Breast epithelium (tissue), 4 donors: ENCODE measurements around the gene RPN1. TPM values are rescaled to one million over a fixed set of nuclear protein-coding genes. Genes with fewer than 3 reads are reported as not detected.
A peak's percentile ranks its signal among the peaks of the same experiment; 100 is the strongest.

ENCODE experiments used
- DNase-seq, 2 donors: peaks; one replicate each; pipeline ENCODE4 v3.0.0-alpha.2; 2019; ENCODE audit warnings: low spot score in 2 of 2
- H3K27ac ChIP-seq, 2 donors: fragments of 200-600 bp; sonication (generic) in 1 of 2; one replicate each; pipeline ENCODE4 v1.5.1; 2016 to 2019; ENCODE audit warnings: mild to moderate bottlenecking in 1 of 2
- H3K27me3 ChIP-seq, 2 donors: fragments of 200-600 bp; sonication (generic) in 1 of 2; one replicate each; pipeline versions ENCODE4 v1.5.1 to v1.6.0; 2017 to 2019; ENCODE audit warnings: control low read depth in 1 of 2, mild to moderate bottlenecking in 1 of 2
- H3K36me3 ChIP-seq: fragments of 200-600 bp; one replicate; pipeline ENCODE4 v1.5.1; 2019
- H3K4me1 ChIP-seq, 2 donors: fragments of 200-600 bp; sonication (generic); one replicate each; pipeline ENCODE4 v1.5.1; 2016 to 2019; ENCODE audit warnings: control low read depth in 1 of 2
- H3K4me3 ChIP-seq, 3 donors: fragments of 200-600 bp; sonication (generic); 1 replicate in 2 of 3; 2 replicates in 1 of 3; pipeline ENCODE4 v1.5.1; 2016 to 2019; ENCODE audit warnings: mild to moderate bottlenecking in 3 of 3, moderate library complexity in 2 of 3
- H3K9me3 ChIP-seq, 2 donors: fragments of 200-600 bp; sonication (generic) in 1 of 2; one replicate each; pipeline ENCODE4 v1.5.1; 2016 to 2019; ENCODE audit warnings: control low read depth in 1 of 2
- CTCF ChIP-seq, 3 donors: fragments of 450-650 bp; IDR thresholded peaks; one replicate each; pipeline ENCODE4 v1.5.1; 2016 to 2017; ENCODE audit warnings: antibody characterized with exemption in 3 of 3, mild to moderate bottlenecking in 3 of 3, moderate library complexity in 3 of 3
- POLR2A ChIP-seq: fragments of 450-650 bp; IDR thresholded peaks from one replicate; pipeline ENCODE4 v1.6.1; 2016; ENCODE audit warnings: antibody characterized with exemption, mild to moderate bottlenecking, moderate library complexity
- POLR2AphosphoS5 ChIP-seq, 3 donors: sonication (generic); formaldehyde crosslinking; IDR thresholded peaks; one replicate each; pipeline ENCODE4 v1.6.1; 2017; ENCODE audit warnings: antibody characterized with exemption in 3 of 3
- intact Hi-C: fragments of 100-400 bp; cut with DNase I; formaldehyde crosslinking; loops from one replicate; pipeline ENCODE4 v1.15.1; 2023; ENCODE audit warnings: low total_unique reads
- total RNA-seq, 3 donors: library from RNA; depleted of rRNA; stranded (reverse); fragments of >200 nt; gene quantifications; one replicate each; pipeline ENCODE4 v1.1.0, GENCODE V29; 2016

Gene RPN1
- total RNA-seq, 3 donors from 2014 or later: 237 to 285 (median 240) TPM

DNA sequence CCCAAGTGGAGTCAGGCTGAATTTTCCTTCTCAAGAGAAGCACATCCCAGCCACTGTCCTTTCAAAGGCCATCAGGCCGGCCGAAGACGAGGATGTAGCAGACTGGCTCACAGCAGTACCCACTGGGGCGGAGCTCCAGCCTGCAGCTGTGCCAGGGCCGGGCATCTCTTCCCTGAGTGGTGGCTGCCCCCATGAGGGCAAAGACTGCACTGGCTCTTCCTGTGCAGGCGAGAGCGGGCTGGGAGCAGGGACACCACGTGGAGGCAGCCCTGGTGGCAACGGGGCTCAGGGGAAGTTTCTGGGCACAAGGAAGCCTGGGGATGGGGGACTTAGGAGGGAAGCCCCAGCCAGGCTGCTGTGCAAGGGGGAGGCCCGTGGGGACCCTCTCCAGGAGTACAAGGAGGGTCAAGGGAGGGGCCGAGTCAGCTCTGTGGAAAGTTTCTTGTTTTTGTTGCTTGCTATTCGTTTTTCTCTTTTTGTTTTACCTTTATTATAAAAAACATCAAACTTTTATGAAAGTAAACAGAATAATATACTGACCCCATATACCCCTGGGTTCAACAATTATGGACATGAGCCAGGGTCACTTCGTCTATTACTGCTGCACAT lies 66.1 kb downstream of the RPN1 start:
- no peaks in the 10 kb centered on the region for H3K36me3 ChIP-seq
- no peak overlapping the region for H3K27ac ChIP-seq
- intact Hi-C loops: no loop called here
- H3K9me3 ChIP-seq: peaks cover 0 to 3% of the 10 kb centered on the region in 2 donors
- no peaks in the 10 kb centered on the region for H3K27me3 ChIP-seq
- no peak overlapping the region for H3K4me3 ChIP-seq
- H3K4me1 ChIP-seq: no peaks in the 10 kb centered on the region
- TF ChIP-seq POLR2AphosphoS5 (IDR thresholded peaks at IDR 0.05): peak in 1 of 3 donors; percentile 11
- no peak for TF ChIP-seq POLR2A
- TF ChIP-seq CTCF (IDR thresholded peaks at IDR 0.05): peak; percentile 14 to 73 (median 70)
- peak; percentile 60 to 73 for DNase-seq

DNA sequence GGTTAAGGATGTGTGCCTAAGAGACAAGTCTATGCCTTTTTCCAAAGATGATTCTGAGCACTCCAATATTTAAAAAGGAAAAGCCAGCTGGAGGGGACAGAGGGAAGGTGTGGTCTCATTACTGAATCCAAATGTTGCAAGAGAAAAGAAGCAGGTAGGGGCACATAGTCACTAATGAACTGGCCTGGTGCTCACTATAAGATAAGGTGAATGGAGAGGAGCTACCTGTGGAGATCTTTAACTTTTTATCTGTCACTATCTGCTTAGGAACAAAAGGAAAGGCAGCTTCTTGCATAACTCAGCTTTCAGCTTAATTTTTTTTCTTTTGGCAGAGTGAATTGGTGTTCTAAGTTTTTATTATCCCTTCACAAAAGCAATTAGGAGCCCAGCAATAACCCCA lies 69.1 kb downstream of the RPN1 start:
- Histone ChIP-seq H3K27me3 (no peaks in the 10 kb centered on the region), H3K9me3 (peaks cover 0 to 3% of the 10 kb centered on the region in 2 donors), H3K27ac (no peak overlapping the region), H3K4me3 (no peak overlapping the region), H3K36me3 (no peaks in the 10 kb centered on the region), H3K4me1 (no peaks in the 10 kb centered on the region)
- TF ChIP-seq CTCF (IDR thresholded peaks at IDR 0.05) (no peak), POLR2A (no peak), POLR2AphosphoS5 (IDR thresholded peaks at IDR 0.05) (no peak)
- no peak for DNase-seq
- intact Hi-C loops: no loop called here

DNA sequence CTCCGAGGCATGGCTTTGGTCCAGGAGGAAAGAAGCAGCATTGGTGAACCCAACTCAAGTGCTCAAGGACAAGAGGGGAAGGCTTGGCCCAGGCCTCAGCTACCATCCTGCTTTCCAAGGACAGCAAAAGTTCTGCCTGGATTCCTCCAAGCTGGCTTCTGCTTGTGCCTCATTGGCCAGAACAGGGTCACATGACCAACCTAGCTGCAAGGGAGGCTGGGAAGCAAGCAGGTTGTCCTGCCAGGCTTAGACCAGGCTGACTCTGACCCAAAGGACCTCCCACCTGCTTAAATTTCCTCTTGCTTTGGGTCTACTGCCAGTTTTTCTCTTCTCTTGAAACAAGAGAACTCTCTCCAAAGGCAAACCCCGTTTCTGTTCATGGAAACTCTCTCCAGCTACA lies 70.7 kb downstream of the RPN1 start:
- intact Hi-C loops: no loop called here
- TF ChIP-seq CTCF (IDR thresholded peaks at IDR 0.05) (no peak), POLR2AphosphoS5 (IDR thresholded peaks at IDR 0.05) (no peak), POLR2A (no peak)

GRCh38 chr3:128578346-128578745 lies 72.3 kb downstream of the RPN1 start:
- H3K4me1 ChIP-seq: no peaks in the 10 kb centered on the region
- no peaks in the 10 kb centered on the region for H3K36me3 ChIP-seq
- TF ChIP-seq POLR2AphosphoS5 (IDR thresholded peaks at IDR 0.05) (no peak), POLR2A (no peak), CTCF (IDR thresholded peaks at IDR 0.05) (no peak)
- no peaks in the 10 kb centered on the region for H3K27me3 ChIP-seq
- H3K4me3 ChIP-seq: no peak overlapping the region
- no peak overlapping the region for H3K27ac ChIP-seq
- intact Hi-C loops: no loop called here
- H3K9me3 ChIP-seq: peaks cover 0 to 3% of the 10 kb centered on the region in 2 donors
- no peak for DNase-seq

More for the DNA sequence above, 70.7 kb downstream of the RPN1 start:
- Histone ChIP-seq H3K36me3 (no peaks in the 10 kb centered on the region), H3K4me1 (no peaks in the 10 kb centered on the region), H3K27me3 (no peaks in the 10 kb centered on the region), H3K9me3 (peaks cover 0 to 3% of the 10 kb centered on the region in 2 donors), H3K27ac (no peak overlapping the region), H3K4me3 (no peak overlapping the region)
- no peak for DNase-seq

GRCh38 chr3:128577711-128578110 lies 72.9 kb downstream of the RPN1 start:
- H3K36me3 ChIP-seq: no peaks in the 10 kb centered on the region
- H3K9me3 ChIP-seq: peaks cover 0 to 3% of the 10 kb centered on the region in 2 donors
- TF ChIP-seq CTCF (IDR thresholded peaks at IDR 0.05) (no peak), POLR2A (no peak), POLR2AphosphoS5 (IDR thresholded peaks at IDR 0.05) (no peak)
- peaks cover 0 to 2% of the 10 kb centered on the region in 2 donors for H3K27me3 ChIP-seq
- H3K4me1 ChIP-seq: no peaks in the 10 kb centered on the region
- intact Hi-C loops: no loop called here
- no peak for DNase-seq
- H3K27ac ChIP-seq: no peak overlapping the region
- H3K4me3 ChIP-seq: no peak overlapping the region
